ENCODE measurements around the gene MON1B.
"Not testable (repeated sequence)": the region's sequence is repeated elsewhere in the genome, so short reads cannot be mapped to it uniquely, and the experiment has no call there.

The MON1B gene

DNA sequence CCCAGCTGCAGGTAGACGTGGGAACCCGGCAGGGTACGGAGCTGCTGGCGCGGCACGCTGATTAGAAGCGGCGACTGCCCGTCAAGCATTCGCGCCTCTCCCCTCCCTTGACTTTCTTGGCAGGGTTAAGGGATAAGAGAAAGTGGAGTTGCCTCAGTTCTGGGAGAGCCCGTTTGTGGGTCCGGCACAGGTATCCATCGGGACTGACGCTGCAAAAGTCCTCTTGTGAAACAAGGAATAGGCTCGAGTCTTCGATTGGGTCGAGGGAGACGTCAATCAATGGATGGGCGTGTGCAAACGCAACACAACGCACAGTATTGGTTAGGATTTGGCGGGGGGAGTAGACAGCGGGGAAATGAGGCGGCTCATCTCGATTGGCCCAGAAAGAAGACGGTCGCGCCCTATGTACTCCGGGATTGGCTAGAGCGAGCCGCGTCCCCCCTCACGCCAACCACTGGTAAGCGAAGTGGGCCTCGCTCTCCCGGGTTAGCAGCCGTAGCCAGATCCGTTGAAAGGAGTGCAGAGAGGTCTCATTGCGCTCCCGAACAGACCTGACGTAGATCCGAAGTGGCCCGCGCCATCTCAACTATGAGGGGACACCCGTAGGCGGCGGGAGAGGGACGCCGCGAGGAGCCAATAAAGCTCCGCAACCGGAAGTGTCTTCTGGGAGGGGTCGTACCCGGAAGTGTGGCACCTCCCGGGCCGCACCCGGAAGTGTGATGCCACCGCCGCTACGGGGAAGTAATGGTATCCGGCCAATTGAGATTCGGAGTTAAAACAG, at the start of gene MON1B:
Gene MON1B, plus strand, starts transcription at position 713 of the 781 bp plus-strand sequence. CDS start 296 bp downstream, outside the sequence.
- peak; percentile 97 for DNase-seq

DNA sequence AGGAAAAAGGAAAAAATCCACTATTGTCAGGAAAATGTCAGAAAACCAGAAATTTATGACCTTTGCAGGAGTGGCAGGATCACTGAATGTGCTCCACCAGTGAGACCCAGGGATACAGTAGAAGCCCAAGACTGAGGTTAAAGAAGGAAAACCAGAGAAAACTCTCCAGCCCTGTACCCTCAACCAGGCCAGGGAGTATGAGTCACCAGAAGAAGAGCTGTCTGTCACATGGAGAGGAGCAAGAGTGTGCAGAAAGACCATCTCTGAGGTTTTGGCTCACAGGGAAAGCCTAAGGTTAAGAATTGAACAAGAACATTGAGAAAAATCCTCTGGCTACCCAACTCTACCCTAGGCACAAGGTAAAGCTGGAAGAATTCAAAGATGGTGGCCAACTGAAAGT, 47.6 kb upstream of the MON1B start:
- DNase-seq: no peak

DNA sequence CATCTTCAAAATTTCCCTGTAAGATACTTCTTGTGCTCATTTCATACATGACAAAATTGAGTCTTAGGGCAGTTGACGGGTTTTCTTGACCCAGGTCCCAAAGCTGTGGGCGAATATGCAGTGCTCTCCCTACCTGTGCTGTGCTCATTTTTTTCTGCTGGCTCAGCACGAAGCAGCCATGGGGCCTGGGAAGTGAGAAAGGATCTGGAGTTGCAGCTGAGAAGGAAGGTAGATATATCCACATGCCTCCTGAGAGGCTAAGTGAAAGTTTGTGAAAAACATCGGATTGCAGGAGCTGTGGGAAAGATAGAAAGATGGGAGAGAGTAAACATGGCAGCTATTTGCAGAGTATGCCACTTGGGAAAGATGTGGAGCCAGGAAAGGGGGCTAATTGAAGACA, 42.9 kb upstream of the MON1B start:
- DNase-seq: no peak

DNA sequence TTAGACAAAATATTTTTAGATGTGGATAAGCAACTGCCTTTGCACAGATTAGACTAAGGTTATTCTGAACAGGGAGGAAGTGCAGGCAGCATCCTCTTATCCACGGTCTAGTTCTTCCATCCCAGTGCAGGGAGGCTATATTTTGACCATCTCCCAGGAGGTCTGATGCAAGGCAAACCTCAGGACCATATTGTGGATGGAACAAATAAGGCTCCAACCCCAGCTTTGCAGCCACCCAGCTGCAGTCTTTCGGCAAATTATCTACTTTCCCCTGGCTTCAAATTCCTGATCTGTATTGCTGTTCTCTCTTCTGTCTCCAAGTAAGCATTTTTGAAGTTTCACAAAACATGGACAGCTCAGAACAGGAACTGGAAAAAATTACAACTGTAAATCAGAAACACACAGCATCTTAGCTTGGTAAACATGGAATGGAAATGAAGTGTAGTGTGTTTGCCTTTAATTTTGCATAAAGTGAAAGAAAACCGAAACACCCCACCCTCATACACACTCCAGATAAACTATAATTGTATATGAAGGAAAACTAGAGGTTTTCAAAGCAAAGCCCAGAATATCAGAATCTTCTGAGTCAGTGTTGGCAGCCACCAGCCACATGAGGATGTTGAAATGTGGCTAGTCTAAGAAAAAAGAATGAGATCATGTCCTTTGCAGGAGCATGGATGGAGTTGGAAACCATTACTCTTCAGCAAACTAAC, 33.5 kb upstream of the MON1B start:
- DNase-seq: no peak

DNA sequence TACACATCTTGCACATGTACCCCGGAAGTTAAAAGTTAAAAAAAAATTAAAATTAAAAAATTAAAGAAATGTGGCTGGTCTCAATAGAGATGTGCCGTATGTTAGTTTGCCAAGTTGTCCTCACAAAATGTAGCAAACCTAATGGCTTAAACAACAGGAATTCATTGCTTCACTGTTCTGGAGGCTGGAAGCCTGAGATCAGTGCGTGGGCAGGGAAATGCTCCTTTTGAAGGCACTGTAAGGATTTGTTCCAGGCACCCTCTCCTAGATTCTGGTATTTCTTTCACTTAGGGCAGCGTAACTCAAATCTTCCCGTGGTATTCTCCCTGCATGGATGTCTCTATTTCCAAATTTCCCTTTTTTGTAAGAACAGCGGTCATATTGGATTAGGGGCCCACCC, 32.7 kb upstream of the MON1B start:
- no peak for DNase-seq

DNA sequence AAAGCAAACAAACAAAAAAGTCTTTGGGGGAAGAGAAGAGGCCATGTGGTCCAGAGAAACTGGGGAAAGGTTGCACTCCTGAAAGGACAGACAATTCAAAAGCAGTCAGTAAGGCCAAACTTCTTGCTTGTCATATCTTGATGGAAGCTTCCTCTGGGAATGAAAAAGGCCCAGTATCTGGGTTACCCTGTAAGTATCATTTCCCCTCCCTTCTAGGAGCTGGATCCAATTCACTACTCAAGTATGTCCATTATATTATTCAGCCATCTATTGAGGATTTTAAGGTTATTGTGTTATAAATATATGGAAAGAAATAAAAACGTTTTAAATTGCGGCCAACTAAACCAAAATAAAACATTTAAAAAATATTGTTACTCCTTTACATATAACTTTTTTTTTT, 26.0 kb upstream of the MON1B start:
- no peak for DNase-seq

DNA sequence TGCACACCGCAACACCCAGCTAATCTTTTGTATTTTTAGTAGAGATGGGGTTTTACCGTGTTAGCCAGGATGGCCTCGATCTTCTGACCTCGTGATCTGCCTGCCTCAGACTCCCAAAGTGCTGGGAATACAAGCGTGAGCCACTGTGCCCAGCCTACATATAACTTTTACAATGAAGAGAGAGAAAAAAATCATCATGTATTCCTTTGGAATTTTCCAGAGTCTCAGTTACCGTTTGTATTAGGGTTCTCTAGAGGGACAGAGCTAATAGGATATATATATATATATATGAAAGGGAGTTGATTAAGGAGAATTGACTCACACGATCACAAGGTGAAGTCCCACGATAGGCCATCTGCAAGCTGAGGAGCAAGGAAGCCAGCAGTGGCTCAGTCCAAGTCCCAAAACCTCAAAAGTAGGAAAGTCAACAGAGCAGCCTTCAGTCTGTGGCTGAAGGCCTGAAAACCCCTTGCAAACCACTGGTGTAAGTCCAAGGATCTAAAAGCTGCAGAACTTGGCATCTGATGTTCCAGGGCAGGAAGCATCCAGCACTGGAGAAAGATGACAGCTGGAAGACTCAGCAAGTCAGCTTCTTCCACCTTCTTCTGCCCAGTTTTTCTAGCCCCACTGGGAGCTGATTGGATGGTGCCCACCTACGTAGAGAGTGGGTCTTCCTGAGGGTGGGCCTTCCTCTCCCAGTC, 25.3 kb upstream of the MON1B start:
- not testable (repeated sequence) for DNase-seq

DNA sequence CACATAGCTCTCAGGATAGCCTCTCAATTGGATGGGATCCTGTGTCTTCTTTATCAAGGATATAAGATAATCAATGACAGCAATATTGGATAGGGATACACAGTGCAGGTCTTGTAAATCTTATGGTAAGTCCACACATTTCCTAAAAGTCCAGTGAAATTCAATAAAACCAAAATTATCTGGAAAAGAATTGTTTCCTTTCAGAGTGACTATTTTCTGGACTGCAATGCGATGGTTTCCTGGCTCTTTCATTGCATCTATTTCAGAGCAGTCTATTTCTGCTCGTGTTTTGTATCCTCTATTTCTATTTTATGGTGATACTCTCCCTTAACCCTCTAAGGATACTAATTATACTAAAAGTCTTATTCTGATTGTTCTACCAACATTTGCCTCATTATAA, 24.3 kb upstream of the MON1B start:
- no peak for DNase-seq

DNA sequence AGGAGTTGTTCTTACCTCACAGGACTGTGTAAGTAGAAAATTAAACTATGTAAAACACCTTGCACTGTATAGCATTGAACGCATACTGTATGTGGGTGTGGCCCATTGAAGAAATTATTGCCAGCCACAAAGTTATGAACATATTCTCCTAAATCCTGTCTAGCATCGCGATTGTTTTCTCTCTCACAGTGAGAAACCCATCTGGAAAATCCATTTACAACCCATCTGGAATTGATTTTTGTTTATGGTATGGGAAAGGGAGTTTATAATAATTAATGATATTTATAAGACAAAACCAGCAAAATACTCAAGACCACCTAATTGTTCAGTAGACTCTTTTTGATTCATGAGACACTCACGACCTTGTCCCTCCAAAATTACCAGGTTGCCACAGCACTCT, 22.1 kb upstream of the MON1B start:
- DNase-seq: no peak

DNA sequence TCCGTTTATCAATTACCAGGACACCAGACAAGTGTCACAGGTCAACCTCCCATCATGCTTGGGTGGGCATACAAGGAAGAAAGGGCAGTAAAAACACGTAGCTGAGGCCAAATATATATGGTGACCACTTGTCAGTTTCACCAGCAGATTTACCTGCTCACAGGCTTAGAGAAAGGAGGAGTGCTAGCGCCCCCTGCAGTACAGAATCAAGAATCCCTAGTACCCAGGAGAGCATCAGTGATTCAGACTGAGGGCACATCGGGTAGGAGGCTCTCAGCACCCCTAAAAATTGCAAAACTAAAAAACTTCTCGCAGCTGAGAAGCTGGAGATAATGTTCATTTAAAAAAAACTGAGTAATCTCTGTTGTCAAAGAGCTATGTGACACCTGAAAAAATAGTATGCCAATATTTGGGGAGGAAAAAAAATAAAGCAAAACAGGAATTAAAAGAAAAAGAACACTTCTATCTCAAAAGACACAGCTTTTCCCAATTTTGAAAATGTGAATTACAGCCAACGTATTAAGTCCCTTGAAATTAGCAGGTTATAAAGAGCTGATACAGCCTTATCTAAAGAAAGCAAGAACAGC, 21.2 kb upstream of the MON1B start:
- peak; percentile 37 for DNase-seq

DNA sequence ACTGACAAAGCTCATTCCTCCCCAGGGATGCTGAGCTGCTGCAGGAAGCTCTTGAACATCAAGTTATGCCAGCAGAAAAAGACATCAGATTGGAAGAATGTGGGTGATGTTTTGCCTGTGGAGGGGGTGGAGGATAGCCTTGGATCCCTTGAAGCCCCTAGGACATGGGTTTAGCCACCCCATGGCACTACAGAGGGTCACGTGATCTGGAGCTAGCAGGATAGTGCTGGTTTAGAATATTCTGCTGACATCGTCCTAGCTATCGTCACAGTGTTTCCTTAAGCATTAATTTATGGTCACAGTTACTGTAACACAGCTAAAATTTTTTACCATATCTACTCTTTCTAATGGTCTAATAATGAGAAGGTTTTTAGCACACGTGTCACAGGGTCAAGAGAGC, 20.2 kb upstream of the MON1B start:
- DNase-seq: no peak

DNA sequence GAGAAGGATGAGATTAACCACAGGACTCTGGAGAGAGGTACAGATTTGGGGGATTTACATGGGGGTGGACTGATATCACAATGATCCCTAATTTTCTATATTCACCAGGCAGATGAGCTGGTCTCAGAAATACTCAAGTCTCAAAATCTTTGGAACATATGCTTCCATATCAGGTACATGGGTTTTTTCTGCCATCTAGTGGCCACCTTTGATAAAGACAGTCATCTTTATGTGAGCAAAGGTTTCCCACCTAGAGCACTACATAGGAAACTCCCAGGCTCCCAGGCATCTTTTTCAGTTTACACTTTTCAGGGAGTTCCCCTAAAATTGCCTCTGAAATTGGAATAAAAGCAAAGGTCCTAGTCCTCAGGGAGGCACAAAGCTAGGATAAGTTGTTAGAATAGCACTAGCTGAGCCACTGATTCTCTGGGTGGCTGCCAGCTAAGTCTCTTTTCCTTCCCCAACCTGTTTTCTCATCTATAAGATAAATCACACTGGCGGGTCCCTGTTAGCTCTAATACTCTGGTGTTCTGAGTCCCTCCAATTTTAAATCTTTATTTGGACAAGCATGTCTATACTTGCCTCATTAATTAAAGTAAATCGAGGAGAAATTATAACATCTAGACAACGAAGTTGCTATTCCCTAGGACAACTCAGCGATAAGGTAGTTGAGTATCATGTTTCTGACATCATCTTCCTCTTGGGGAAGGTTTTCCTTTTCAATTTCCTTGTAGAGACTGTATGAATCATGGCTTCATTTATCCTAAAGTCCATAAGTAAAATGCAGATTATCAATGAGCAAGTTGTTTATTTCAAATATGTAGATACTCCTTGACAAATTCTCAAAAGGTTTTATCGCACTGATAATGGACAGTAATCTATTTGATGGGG, 19.0 kb upstream of the MON1B start:
- peak; percentile 60 for DNase-seq

DNA sequence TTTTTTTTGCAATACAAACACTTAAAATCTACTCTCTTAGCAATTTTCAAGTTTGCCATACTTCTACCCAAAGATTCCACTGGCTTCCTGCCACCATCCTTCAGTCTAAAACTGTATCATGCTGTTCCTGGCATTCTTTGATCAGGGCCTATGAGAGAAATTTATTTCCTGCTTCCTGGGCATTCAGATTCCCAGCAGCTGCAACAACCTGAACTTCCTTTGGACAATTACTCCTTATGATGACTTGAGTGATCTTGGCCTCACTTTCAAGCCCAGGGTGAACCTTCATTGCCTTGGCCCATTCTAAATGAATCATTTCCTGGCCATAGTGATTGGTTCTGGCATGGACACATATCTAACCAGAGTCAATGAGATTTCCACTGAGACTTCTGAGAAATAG, 18.0 kb upstream of the MON1B start:
- no peak for DNase-seq

DNA sequence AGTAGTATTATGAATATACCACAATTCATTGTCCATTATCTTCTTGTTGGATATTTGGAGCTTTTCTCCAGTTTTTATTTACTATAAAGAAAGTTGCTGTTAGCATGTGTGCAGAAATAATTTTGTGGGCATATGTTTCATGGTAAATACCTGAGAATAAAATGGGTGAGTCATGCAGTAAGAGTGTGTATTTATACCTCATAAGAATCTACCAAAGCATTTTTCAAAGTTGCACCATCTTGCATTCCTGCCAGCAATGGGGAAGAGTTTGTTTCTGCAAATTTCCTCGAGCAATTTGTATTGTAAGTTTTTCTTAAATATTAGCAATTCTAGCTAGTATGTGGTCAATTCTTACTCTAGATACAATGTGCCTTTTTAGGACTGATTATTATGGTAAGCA, 7.9 kb upstream of the MON1B start:
- no peak for DNase-seq

DNA sequence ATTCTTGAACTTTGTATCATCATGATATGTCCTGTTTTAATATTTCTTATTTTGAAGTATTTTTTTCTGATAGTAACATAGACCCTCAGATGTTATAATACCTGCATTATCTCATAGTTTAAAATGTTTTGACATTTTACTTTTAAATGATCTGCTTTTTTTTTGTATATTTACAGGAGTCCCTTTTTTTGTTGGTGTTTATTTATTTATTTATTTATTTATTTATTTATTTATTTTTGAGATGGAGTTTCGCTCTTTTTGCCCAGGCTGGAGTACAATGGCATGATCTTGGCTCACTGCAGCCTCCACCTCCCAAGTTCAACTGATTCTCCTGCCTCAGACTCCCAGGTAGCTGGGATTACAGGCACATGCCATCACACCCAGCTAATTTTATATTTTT, 4.7 kb upstream of the MON1B start:
- not testable (repeated sequence) for DNase-seq

DNA sequence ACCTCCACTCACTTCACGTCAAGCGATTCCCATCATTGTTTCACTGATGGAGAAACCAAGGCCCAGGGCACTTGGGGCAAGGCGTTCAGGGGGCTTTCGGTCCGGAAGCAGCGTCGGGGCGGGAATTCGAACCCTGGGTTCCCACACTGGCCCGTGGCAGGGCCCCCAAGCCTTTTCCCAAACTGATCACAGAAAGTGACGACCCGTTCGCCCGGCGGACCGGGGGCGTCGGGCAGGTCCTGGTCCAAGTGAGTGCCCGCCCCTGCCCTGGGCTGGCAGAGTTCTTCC, 856 bp upstream of the MON1B start:
- no peak for DNase-seq

DNA sequence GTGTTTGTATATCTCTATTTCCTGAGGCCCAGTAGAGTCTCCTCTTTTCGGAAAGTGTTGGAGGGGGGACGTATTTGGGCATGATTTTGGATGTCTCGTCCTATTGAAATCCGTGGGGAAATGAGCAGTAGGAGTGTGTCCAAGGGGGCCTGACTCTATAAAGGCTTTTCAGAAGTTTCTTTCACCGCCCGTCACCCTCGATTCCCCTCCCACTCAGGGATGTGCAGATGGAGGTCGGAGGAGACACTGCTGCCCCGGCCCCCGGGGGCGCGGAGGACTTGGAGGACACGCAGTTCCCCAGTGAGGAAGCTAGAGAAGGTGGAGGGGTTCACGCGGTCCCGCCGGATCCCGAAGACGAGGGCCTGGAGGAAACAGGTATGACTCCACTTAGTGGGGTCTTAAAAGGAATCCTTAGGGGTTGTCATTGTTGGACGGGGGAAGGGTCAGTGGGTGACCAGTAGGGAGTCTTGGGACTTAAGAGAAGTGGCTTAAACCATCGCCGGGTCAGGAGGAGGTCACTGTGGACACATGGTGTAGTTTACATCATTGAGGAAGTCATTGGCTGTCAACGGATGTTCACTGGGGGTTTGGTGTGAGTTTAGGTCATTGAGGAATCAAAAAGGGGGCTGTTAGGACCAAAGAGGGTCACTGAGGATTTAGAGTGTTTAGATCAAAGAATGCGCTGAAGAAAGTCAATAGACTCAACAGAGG, 424 bp downstream of the MON1B start:
- peak; percentile 39 for DNase-seq

DNA sequence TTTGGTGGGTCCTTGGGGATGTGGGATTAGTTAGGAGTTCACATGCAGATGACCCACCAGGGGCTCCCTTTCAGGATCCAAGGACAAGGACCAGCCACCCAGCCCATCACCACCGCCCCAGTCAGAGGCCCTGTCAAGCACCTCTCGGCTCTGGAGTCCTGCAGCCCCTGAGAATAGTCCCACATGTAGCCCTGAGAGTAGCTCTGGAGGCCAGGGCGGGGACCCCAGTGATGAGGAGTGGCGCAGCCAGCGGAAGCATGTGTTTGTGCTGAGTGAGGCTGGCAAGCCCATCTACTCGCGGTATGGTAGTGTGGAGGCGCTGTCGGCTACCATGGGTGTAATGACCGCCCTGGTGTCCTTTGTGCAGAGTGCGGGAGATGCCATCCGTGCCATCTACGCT, 2.4 kb downstream of the MON1B start:
- no peak for DNase-seq

DNA sequence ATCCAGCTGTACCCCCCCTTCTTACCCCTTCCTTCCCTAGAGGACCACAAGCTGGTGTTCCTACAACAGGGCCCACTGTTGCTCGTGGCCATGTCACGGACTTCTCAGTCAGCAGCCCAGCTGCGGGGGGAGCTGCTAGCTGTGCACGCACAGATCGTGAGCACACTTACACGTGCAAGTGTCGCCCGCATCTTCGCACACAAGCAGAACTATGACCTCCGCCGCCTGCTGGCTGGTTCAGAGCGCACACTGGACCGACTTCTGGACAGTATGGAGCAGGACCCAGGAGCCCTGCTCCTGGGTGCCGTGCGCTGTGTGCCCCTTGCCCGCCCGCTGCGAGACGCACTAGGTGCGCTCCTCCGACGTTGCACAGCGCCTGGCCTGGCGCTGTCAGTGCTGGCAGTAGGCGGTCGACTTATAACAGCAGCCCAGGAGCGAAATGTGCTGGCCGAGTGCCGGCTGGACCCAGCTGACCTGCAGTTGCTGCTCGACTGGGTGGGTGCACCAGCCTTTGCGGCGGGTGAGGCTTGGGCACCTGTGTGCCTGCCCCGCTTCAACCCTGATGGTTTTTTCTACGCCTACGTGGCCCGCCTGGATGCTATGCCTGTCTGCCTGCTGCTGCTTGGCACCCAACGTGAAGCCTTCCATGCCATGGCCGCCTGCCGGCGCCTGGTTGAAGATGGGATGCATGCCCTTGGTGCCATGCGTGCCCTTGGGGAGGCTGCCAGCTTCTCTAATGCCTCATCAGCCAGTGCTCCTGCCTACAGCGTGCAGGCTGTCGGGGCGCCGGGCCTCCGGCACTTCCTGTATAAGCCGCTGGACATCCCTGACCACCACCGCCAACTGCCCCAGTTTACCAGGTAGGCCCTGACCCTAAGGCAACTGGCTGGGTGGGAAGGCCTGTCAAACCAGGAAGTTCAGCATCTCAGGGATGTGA, 3.6 kb downstream of the MON1B start:
- no peak for DNase-seq

DNA sequence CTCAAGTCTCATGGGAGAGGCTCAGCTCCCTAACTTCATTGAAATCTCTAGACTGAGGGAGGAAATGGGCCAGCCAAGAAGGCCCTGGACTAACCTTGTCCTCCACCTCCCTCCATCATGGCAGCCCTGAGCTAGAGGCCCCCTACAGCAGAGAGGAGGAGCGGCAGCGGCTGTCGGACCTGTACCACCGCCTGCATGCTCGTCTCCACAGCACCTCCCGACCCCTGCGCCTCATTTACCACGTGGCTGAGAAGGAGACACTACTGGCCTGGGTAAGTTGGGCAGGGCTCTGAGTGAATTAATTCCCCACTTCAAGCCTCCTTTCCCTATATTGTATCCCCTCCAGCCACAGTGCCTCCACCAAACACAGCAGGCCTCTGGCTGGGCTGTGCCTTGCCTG, 4.4 kb downstream of the MON1B start:
- DNase-seq: no peak

DNA sequence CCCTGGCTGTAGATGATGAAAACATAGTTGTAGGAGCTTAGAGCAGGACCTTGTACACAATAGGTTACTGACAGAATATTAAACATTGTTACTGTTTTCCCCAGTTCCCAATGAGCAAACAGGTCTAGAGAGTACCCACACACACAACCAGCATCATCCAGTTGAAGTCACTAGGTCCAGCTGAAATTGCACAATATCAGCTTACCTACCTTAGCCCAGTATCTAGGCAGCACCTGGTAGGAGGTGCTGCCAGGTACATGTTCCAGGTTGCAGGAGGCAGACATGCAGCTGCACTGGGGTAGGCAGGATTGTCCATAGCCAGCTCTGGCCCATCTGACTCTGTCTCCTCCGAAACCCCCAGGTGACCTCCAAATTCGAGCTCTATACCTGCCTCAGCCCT, 6.8 kb downstream of the MON1B start:
- no peak for DNase-seq

All from CD4-positive, alpha-beta T cell treated with Interleukin-10 for 1 hour (primary cell).